ENCODE measurements around the gene ARHGAP10.

DNA sequence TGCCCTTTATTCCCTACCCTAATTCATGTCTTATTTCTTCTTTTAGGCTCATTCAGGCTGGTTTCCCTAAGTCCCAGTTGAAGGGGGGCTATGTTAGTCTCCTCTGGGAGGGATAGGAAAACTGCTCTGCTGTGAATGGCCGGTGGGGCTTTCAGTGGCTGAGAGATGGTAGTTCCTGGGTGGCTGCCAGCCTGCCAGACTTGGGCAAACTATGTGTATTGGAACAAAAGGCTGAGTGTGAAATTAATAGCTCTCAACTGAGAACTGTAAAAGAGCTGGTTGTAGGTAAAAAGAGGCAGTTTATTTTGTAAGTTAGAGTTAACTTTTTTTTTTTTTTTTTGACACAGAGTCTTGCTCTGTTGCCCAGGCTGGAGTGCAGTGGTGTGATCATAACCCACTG lies 28.8 kb downstream of the ARHGAP10 start:
- TF ChIP-seq, protein P1, sequence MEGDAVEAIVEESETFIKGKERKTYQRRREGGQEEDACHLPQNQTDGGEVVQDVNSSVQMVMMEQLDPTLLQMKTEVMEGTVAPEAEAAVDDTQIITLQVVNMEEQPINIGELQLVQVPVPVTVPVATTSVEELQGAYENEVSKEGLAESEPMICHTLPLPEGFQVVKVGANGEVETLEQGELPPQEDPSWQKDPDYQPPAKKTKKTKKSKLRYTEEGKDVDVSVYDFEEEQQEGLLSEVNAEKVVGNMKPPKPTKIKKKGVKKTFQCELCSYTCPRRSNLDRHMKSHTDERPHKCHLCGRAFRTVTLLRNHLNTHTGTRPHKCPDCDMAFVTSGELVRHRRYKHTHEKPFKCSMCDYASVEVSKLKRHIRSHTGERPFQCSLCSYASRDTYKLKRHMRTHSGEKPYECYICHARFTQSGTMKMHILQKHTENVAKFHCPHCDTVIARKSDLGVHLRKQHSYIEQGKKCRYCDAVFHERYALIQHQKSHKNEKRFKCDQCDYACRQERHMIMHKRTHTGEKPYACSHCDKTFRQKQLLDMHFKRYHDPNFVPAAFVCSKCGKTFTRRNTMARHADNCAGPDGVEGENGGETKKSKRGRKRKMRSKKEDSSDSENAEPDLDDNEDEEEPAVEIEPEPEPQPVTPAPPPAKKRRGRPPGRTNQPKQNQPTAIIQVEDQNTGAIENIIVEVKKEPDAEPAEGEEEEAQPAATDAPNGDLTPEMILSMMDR (IDR thresholded peaks at IDR 0.05) = no peak
- TF ChIP-seq POLR2A (IDR thresholded peaks at IDR 0.05) = no peak

All from esophagus squamous epithelium (tissue), 4 donors.